GM12873 (cell line): ENCODE measurements around the gene TSSC4.

Experiments
- TF ChIP-seq, protein P1 (sequence below): IDR thresholded peaks from 2 replicates; pipeline ENCODE4 v1.5.1; 2012; ENCODE audit warnings: low read depth, mild to moderate bottlenecking, moderate library complexity, low read length, control low read depth; ENCODE audit not compliant: insufficient read depth; ENCODE audit errors: missing control alignments

The TSSC4 gene

GRCh38 chr11:2425506-2425905, 25.0 kb downstream of the TSSC4 start:
- TF ChIP-seq, protein P1, sequence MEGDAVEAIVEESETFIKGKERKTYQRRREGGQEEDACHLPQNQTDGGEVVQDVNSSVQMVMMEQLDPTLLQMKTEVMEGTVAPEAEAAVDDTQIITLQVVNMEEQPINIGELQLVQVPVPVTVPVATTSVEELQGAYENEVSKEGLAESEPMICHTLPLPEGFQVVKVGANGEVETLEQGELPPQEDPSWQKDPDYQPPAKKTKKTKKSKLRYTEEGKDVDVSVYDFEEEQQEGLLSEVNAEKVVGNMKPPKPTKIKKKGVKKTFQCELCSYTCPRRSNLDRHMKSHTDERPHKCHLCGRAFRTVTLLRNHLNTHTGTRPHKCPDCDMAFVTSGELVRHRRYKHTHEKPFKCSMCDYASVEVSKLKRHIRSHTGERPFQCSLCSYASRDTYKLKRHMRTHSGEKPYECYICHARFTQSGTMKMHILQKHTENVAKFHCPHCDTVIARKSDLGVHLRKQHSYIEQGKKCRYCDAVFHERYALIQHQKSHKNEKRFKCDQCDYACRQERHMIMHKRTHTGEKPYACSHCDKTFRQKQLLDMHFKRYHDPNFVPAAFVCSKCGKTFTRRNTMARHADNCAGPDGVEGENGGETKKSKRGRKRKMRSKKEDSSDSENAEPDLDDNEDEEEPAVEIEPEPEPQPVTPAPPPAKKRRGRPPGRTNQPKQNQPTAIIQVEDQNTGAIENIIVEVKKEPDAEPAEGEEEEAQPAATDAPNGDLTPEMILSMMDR, result no peak

DNA sequence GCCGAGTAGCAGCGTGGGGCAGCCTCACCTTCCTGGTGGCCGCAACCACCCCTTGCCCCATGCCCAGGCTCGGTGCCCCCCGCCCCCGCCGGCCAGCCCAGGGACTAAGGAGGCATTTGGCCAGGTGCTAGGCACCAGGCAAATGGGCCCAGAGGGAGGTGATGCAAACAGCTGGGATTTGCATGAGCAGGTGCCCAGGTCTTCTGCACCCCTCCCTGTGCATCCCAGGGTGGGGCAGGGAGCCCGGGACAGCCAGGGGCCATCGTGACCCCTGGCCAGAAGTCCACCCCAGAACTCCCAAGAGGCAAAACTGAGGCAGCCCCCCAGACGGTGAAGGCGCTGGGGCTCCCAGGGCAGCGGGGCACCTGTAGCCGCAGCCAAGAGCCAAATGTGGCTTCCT, 25.7 kb downstream of the TSSC4 start:
- TF ChIP-seq, protein P1, result no peak

- TF ChIP-seq, protein P1, result no peak
Observed at GRCh38 chr11:2426826-2427521, 26.4 kb downstream of the TSSC4 start.

DNA sequence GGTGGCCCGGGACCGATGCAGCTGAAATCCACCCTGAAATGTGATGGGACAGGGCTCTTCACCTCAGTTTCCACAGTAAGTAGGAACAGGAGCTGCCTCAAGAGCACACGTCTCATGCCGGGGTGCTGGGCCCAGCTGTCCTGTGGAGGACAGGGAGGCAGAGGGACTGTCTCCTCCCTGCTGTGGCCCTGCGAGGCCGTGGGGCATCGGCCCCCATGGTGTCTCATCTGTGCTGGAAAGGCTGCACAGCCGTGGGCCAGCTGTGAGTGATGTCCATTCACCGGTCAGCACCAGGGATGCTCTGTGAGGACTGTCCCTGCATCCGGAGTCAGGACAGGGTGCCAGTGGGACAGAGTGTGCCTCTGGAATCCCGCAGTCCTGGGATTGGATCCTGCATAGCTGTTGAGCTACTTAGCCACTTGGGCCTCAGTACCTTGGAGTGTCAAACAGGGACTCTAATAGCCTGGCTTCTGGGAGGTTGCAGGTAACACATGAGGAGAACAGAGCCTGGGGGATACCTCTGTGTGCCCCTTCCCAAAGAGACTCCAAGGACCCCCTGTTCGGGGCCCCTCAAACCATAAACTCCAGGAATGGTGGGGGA, 27.3 kb downstream of the TSSC4 start:
- TF ChIP-seq, protein P1, result no peak

GRCh38 chr11:2428322-2428795, 27.8 kb downstream of the TSSC4 start:
- TF ChIP-seq, protein P1, result peak; percentile 87

DNA sequence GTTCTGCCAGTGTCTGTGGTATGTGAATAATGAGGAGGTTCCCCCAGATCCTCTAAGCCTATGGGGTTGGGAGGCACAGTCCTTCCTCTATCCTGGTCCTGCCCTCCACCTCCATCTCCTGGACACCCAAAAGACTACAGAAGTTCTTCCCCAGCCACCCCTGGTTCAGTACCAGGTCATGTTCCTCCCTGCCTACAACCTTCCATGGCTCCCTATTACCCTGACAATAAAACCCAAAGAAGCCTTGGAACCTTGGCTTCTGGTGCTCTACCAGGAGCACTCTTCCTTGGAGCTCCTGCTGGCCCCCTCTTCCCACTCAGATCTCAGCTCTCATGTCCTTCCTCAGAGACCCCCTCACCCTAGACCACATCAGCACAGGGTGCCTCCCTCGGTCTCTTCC, 30.8 kb downstream of the TSSC4 start:
- TF ChIP-seq, protein P1, result no peak

GRCh38 chr11:2432171-2432621, 31.6 kb downstream of the TSSC4 start:
- TF ChIP-seq, protein P1, result no peak
